Panc1 (cell line): ENCODE measurements around the gene GJB1. TPM values are rescaled to one million over a fixed set of nuclear protein-coding genes. Genes with fewer than 3 reads are reported as not detected.
"Not testable (repeated sequence)": the region's sequence is repeated elsewhere in the genome, so short reads cannot be mapped to it uniquely, and the experiment has no call there.

Source experiments
- ATAC-seq: fragments of 200-7000 bp; cut with Tn5 transposase; 2 replicates; pipeline ENCODE4 v1.9.1; 2020; ENCODE audit warnings: mild to moderate bottlenecking, moderate library complexity
- BruUV-seq: library from RNA; stranded (reverse); fragments of 400-500 nt; replicated peaks from 2 replicates; lab custom pipeline; 2021; lab: Mats Ljungman, UMichigan
- CTCF ChIA-PET: fragments of 300-600 bp; sonication (Branson Sonifier 250); formaldehyde crosslinking; loops from one replicate; lab custom pipeline; 2022; ENCODE audit warnings: antibody characterized with exemption; lab: Charles Lee
- POLR2A ChIA-PET: fragments of 300-600 bp; sonication (Branson Sonifier 250); formaldehyde crosslinking; loops from one replicate; lab custom pipeline; 2022; ENCODE audit warnings: antibody characterized with exemption; lab: Charles Lee
- DNase-seq: peaks from one replicate; pipeline ENCODE4 v3.0.0-alpha.2; 2010; ENCODE audit warnings: low read depth, low spot score
- H3K27ac ChIP-seq: 2 replicates; pipeline ENCODE4 v1.5.1; 2011; ENCODE audit warnings: mild to moderate bottlenecking, low read length, inconsistent platforms
- H3K27me3 ChIP-seq: fragments of 200-500 bp; sonication (Bioruptor generic); 2 replicates; pipeline ENCODE4 v1.6.0; 2014; ENCODE audit warnings: low read length, inconsistent platforms; ENCODE audit not compliant: control insufficient read depth, insufficient read depth
- H3K36me3 ChIP-seq: fragments of 200-500 bp; sonication (Bioruptor generic); 2 replicates; pipeline ENCODE4 v1.5.1; 2014; ENCODE audit warnings: inconsistent platforms, mild to moderate bottlenecking, low read length, moderate library complexity; ENCODE audit not compliant: control insufficient read depth, insufficient read depth
- H3K4me1 ChIP-seq: 2 replicates; pipeline ENCODE4 v1.5.1; 2011; ENCODE audit warnings: inconsistent platforms, mild to moderate bottlenecking, low read length, moderate library complexity; ENCODE audit not compliant: control insufficient read depth, insufficient read depth
- H3K4me3 ChIP-seq, 2 experiments: 2 replicates each; pipeline ENCODE4 v1.5.1; 2011 to 2012; ENCODE audit warnings: low read depth in 2 of 2, low read length in 2 of 2, mild to moderate bottlenecking in 2 of 2, inconsistent platforms in 1 of 2, moderate library complexity in 1 of 2
- H3K9me3 ChIP-seq: fragments of 200-500 bp; sonication (Bioruptor generic); 2 replicates; pipeline ENCODE4 v1.5.1; 2014; ENCODE audit warnings: low read depth, mild to moderate bottlenecking, inconsistent platforms, low read length, moderate library complexity; ENCODE audit not compliant: control insufficient read depth, insufficient read depth
- POLR2AphosphoS5 ChIP-seq: IDR thresholded peaks from 2 replicates; pipeline ENCODE4 v1.6.1; 2012; ENCODE audit warnings: mild to moderate bottlenecking, low read depth, low read length, moderate library complexity
- SIN3A ChIP-seq: IDR thresholded peaks from 2 replicates; pipeline ENCODE4 v1.6.1; 2012; ENCODE audit warnings: low read depth, mild to moderate bottlenecking, low read length, moderate library complexity, borderline replicate concordance; ENCODE audit not compliant: insufficient read depth
- TCF7L2 ChIP-seq: IDR thresholded peaks from 2 replicates; pipeline ENCODE4 v1.6.1; 2011; ENCODE audit warnings: mild to moderate bottlenecking, low read depth, low read length, inconsistent platforms
- in situ Hi-C: cut with HindIII; loops from 2 replicates; pipeline ENCODE4 v1.10.0; 2016; ENCODE audit warnings: low sequenced_read_pairs, low pct_unique_long_range_greater_than_20kb
- intact Hi-C: fragments of 100-400 bp; cut with micrococcal nuclease; formaldehyde crosslinking; loops from one replicate; pipeline ENCODE4 v1.10.0; 2022; ENCODE audit not compliant: unreplicated experiment
- total RNA-seq: library from RNA; stranded (reverse); gene quantifications from one replicate; pipeline ENCODE4 v1.2.1, GENCODE V29; 2021; ENCODE audit not compliant: unreplicated experiment
- TF ChIP-seq, protein P1 (sequence below): fragments of 450-650 bp; IDR thresholded peaks from 2 replicates; pipeline ENCODE4 v1.5.1; 2017; ENCODE audit warnings: mild to moderate bottlenecking
- TF ChIP-seq, protein P2 (sequence below), 2 experiments: IDR thresholded peaks; 2 replicates each; pipeline ENCODE4 v1.6.1; 2011 to 2012; ENCODE audit warnings: low read depth in 2 of 2, control low read depth in 1 of 2, low read length in 1 of 2, mild to moderate bottlenecking in 1 of 2, moderate library complexity in 1 of 2; ENCODE audit not compliant: insufficient read depth in 1 of 2

GJB1 gene
- total RNA-seq, 1 experiment from 2014 or later = 0.28 TPM

DNA sequence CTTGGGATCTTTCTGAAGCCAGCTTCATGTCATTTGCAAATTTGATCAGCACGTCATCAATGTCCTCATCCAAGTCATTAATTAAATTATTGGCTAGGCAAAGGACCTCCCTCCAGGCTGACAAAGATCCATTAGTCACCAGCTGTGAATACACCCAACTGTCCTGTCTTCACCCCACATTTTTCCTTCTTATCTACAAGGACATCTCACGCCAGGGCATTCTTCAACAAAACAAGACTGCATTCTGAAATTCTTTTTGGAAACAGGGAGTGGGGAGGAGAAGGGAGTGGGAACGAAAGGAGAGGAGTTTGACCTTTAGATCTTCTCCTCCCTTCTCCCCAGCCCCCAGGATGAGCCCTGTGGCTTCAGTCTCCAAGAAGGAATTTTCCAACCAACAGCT is 45.7 kb upstream of the GJB1 start:
- Histone ChIP-seq H3K4me1 (no peaks in the 10 kb centered on the region; the same call in 1 of the 2 replicates), H3K9me3 (no peaks in the 10 kb centered on the region), H3K27ac (no peak overlapping the region), H3K27me3 (no peaks in the 10 kb centered on the region), H3K4me3 (no peak overlapping the region), H3K36me3 (no peaks in the 10 kb centered on the region)
- POLR2A ChIA-PET = no interaction called here
- in situ Hi-C loops (no loop called here), intact Hi-C loops (loop anchor here (5.0 kb wide), 1 partner anchor 80 kb away; the partner anchor contains the start of gene FOXO4)
- ATAC-seq = no peak
- CTCF ChIA-PET = interaction anchor here (2.1 kb wide), 1 partner anchor 78 kb away, joined by 4 read pairs; no protein-coding TSS in a partner anchor
- no peak for DNase-seq
- no TSS peak for BruUV-seq
- TF ChIP-seq POLR2AphosphoS5 (no peak), TCF7L2 (no peak)

DNA sequence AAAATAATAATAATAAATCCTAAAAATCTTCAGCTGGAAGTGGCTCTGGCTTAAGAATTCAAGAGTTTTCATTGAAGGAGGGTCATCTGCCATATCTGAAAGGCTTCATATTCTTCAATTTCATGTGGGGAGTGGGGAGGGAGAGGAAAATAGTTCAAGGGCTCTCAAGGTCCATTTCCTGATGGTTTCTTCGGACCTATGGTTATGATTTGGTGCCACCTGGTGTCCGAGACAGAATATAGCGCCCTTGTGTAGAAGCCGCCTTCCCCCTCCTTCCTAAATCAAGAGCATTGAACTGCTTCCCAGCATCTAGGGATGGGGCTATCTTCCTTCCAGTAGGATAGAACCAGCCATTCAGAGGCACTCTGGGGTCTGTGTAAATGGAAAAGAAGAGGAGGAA is 44.1 kb upstream of the GJB1 start:
- H3K4me3 ChIP-seq = no peak overlapping the region
- ChIA-PET POLR2A (no interaction called here), CTCF (interaction anchor here (2.1 kb wide), 1 partner anchor 80 kb away, joined by 4 read pairs; no protein-coding TSS in a partner anchor)
- in situ Hi-C loops (no loop called here), intact Hi-C loops (loop anchor here (1.0 to 5.0 kb wide), 3 partner anchors 82 to 208 kb away; partner anchors contain the start of gene FOXO4)
- H3K36me3 ChIP-seq = no peaks in the 10 kb centered on the region
- H3K4me1 ChIP-seq = no peaks in the 10 kb centered on the region; the same call in none of the 2 replicates
- TF ChIP-seq, protein P1, sequence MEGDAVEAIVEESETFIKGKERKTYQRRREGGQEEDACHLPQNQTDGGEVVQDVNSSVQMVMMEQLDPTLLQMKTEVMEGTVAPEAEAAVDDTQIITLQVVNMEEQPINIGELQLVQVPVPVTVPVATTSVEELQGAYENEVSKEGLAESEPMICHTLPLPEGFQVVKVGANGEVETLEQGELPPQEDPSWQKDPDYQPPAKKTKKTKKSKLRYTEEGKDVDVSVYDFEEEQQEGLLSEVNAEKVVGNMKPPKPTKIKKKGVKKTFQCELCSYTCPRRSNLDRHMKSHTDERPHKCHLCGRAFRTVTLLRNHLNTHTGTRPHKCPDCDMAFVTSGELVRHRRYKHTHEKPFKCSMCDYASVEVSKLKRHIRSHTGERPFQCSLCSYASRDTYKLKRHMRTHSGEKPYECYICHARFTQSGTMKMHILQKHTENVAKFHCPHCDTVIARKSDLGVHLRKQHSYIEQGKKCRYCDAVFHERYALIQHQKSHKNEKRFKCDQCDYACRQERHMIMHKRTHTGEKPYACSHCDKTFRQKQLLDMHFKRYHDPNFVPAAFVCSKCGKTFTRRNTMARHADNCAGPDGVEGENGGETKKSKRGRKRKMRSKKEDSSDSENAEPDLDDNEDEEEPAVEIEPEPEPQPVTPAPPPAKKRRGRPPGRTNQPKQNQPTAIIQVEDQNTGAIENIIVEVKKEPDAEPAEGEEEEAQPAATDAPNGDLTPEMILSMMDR = peak; percentile 74
- TF ChIP-seq TCF7L2 = no peak
- no peaks in the 10 kb centered on the region for H3K9me3 ChIP-seq
- no peaks in the 10 kb centered on the region for H3K27me3 ChIP-seq
- H3K27ac ChIP-seq = no peak overlapping the region
- no TSS peak for BruUV-seq
- DNase-seq (peak; percentile 50), ATAC-seq (peak; percentile 65; the same call in 1 of the 2 replicates)

DNA sequence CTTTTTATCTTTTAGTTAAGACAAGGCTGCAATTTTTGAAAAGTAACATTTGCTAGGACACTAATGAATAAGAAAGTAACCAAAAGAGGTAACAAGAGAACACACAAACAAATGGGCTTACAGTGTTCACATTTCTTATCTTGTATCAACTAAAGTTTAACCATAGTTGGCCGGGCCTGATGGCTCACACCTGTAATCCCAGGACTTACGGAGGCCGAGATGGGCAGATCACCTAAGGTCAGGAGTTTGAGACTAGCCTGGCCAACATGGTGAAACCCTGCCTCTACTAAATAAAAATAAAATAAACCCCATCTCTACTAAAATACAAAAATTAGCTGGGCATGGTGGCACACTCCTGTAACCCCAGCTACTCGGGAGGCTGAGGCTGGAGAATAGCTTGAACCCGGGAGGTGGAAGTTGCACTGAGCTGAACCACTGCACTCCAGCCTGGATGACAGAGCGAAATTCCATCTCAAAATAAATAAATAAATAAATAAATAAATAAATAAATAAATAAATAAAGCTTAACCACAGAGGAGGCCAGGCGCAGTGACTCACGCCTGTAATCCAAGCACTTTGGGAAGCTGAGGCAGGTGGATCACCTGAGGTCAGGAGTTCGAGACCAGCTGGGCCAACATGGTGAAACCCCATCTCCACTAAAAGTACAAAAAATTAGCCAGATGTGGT is 42.3 kb upstream of the GJB1 start:
- ATAC-seq, BruUV-seq, H3K27me3 ChIP-seq, H3K27ac ChIP-seq, in situ Hi-C loops, H3K4me3 ChIP-seq, DNase-seq, H3K9me3 ChIP-seq, H3K4me1 ChIP-seq, H3K36me3 ChIP-seq, intact Hi-C loops: not testable (repeated sequence)
- CTCF ChIA-PET = interaction anchor here (0.6 kb wide), 1 partner anchor 1066 kb away, joined by 3 read pairs; no protein-coding TSS in a partner anchor
- POLR2A ChIA-PET = interaction anchor here (0.6 kb wide), 1 partner anchor 103 kb away, joined by 3 read pairs; the partner anchor contains the start of gene NONO

DNA sequence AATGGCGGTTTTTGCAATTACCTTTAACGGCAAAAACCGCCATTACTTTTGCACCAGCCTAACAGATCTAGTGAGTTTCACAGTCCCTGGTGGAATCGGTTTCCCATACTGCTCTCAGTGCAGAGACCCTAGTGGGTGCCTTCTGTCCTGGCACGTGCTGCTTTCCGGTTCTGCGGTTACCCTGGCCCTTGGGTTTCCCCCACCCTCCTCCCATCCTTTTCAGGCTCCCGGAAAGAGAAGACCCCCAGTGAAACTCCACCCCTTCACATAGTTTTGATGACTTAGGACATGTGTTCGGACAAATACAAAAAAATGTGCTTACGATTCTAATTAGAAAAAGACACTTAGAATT is 41.5 kb upstream of the GJB1 start:
- intact Hi-C loops = no loop called here
- no peaks in the 10 kb centered on the region for H3K9me3 ChIP-seq
- TF ChIP-seq TCF7L2 (no peak), SIN3A (no peak), POLR2AphosphoS5 (no peak)
- TF ChIP-seq, protein P1 = no peak
- TF ChIP-seq, protein P2, sequence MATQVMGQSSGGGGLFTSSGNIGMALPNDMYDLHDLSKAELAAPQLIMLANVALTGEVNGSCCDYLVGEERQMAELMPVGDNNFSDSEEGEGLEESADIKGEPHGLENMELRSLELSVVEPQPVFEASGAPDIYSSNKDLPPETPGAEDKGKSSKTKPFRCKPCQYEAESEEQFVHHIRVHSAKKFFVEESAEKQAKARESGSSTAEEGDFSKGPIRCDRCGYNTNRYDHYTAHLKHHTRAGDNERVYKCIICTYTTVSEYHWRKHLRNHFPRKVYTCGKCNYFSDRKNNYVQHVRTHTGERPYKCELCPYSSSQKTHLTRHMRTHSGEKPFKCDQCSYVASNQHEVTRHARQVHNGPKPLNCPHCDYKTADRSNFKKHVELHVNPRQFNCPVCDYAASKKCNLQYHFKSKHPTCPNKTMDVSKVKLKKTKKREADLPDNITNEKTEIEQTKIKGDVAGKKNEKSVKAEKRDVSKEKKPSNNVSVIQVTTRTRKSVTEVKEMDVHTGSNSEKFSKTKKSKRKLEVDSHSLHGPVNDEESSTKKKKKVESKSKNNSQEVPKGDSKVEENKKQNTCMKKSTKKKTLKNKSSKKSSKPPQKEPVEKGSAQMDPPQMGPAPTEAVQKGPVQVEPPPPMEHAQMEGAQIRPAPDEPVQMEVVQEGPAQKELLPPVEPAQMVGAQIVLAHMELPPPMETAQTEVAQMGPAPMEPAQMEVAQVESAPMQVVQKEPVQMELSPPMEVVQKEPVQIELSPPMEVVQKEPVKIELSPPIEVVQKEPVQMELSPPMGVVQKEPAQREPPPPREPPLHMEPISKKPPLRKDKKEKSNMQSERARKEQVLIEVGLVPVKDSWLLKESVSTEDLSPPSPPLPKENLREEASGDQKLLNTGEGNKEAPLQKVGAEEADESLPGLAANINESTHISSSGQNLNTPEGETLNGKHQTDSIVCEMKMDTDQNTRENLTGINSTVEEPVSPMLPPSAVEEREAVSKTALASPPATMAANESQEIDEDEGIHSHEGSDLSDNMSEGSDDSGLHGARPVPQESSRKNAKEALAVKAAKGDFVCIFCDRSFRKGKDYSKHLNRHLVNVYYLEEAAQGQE (IDR thresholded peaks at IDR 0.05; ENCODE audit: insufficient read depth in 1 of 2, low read depth in 2 of 2, low read length in 1 of 2) = no peak
- H3K27ac ChIP-seq = peak overlapping the region; percentile 94
- no peaks in the 10 kb centered on the region for H3K36me3 ChIP-seq
- POLR2A ChIA-PET = interaction anchor here (0.7 to 1.1 kb wide), 3 partner anchors 63 to 208 kb away, joined by 3 to 4 read pairs (median 3); partner anchors contain the start of genes MED12 and NONO
- no peaks in the 10 kb centered on the region for H3K27me3 ChIP-seq
- no peak for ATAC-seq
- BruUV-seq = TSS peak; percentile 87
- H3K4me1 ChIP-seq = no peaks in the 10 kb centered on the region; the same call in none of the 2 replicates
- DNase-seq = no peak
- in situ Hi-C loops = no loop called here
- peak overlapping the region; percentile 43 to 61 for H3K4me3 ChIP-seq
- CTCF ChIA-PET = interaction anchor here (0.6 kb wide), 1 partner anchor 1065 kb away, joined by 3 read pairs; no protein-coding TSS in a partner anchor
